Gastroesophageal sphincter (tissue), 4 donors: ENCODE data around the gene RYR2. TPM values are rescaled to one million over a fixed set of nuclear protein-coding genes. Genes with fewer than 3 reads are reported as not detected.
"Not testable (repeated sequence)": the region's sequence is repeated elsewhere in the genome, so short reads cannot be mapped to it uniquely, and the experiment has no call there.

ENCODE experiments used
- ATAC-seq: fragments of 150-250 bp; one replicate; pipeline ENCODE4 v1.9.1; 2016; ENCODE audit warnings: mild to moderate bottlenecking, moderate library complexity
- H3K27ac ChIP-seq, 4 donors: fragments of 200-600 bp; sonication (generic) in 3 of 4; 1 replicate in 3 of 4; 2 replicates in 1 of 4; pipeline ENCODE4 v1.5.1; 2016 to 2019
- H3K27me3 ChIP-seq: fragments of 200-600 bp; sonication (generic); one replicate; pipeline ENCODE4 v1.5.1; 2019
- H3K36me3 ChIP-seq, 2 donors: fragments of 200-600 bp; sonication (generic); one replicate each; pipeline ENCODE4 v1.5.1; 2019; ENCODE audit warnings: control low read depth in 1 of 2
- H3K4me1 ChIP-seq, 3 donors: fragments of 200-600 bp; sonication (generic); 1 replicate in 2 of 3; 2 replicates in 1 of 3; pipeline ENCODE4 v1.5.1; 2016 to 2019; ENCODE audit warnings: control low read depth in 2 of 3
- H3K4me3 ChIP-seq, 2 donors: fragments of 200-600 bp; sonication (generic); one replicate each; pipeline ENCODE4 v1.5.1; 2019; ENCODE audit warnings: mild to moderate bottlenecking in 1 of 2, moderate library complexity in 1 of 2
- H3K9me3 ChIP-seq, 3 donors: fragments of 200-600 bp; sonication (generic); one replicate each; pipeline ENCODE4 v1.5.1; 2017 to 2019; ENCODE audit warnings: control low read depth in 2 of 3
- CTCF ChIP-seq, 4 experiments: fragments of 200-600 bp in 2 of 4; fragments of 450-650 bp in 2 of 4; sonication (generic) in 1 of 4; IDR thresholded peaks; one replicate each; pipeline ENCODE4 v1.5.1; 2017 to 2019; ENCODE audit warnings: antibody characterized with exemption in 4 of 4, mild to moderate bottlenecking in 2 of 4, moderate library complexity in 2 of 4
- EP300 ChIP-seq: sonication (generic); formaldehyde crosslinking; IDR thresholded peaks from one replicate; pipeline ENCODE4 v1.6.1; 2017; ENCODE audit warnings: antibody characterized with exemption, mild to moderate bottlenecking
- POLR2A ChIP-seq, 2 donors: fragments of 450-650 bp; IDR thresholded peaks; one replicate each; pipeline ENCODE4 v1.6.1; 2017; ENCODE audit warnings: antibody characterized with exemption in 2 of 2, mild to moderate bottlenecking in 2 of 2, moderate library complexity in 1 of 2
- POLR2AphosphoS5 ChIP-seq: sonication (generic); formaldehyde crosslinking; IDR thresholded peaks from one replicate; pipeline ENCODE4 v1.6.1; 2017; ENCODE audit warnings: antibody characterized with exemption
- WGBS, 2 donors: methylation state at CpG; one replicate each; pipeline ENCODE4 v1.1.5; 2018; ENCODE audit warnings: low coverage in 1 of 2; 5-methylcytosine and 5-hydroxymethylcytosine counted together
- total RNA-seq, 4 donors: library from RNA; depleted of rRNA; stranded (reverse); fragments of >200 nt; gene quantifications; one replicate each; pipeline ENCODE4 v1.1.0, GENCODE V29; 2016

Gene RYR2
- total RNA-seq, 4 donors from 2014 or later = 27.4 to 78.8 (median 42.7) TPM

DNA sequence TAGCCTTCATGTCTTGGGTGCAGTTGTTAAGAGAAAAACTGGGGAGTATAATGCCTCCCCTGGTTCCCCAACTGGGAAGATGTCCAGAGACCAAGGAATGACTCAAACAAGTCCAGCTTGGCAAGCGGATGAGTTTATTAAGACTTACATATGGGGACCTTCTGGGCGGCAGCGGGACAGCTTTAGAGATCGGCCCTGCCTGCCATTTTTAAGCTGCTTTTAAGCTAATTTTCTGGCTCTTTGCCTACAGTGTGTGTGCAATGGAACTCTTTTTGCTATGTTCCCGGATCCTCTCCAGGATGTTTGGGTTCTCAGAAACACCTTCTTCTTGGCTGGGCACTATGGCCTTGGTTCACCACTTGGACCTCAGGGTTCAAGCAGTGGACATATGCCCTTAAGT, 99.5 kb downstream of the RYR2 start:
- peaks cover 0 to 60% (median 12%) of the 10 kb centered on the region in 3 donors for H3K4me1 ChIP-seq
- no peak overlapping the region for H3K4me3 ChIP-seq
- TF ChIP-seq POLR2A (IDR thresholded peaks at IDR 0.05) = no peak
- peak; percentile 69 for TF ChIP-seq POLR2AphosphoS5
- H3K36me3 ChIP-seq = no peaks in the 10 kb centered on the region
- ATAC-seq = no peak
- 3 to 25% methylated on average over 1 to 4 of the region's 5 CpGs for WGBS, 2 donors
- no peaks in the 10 kb centered on the region for H3K27me3 ChIP-seq
- H3K9me3 ChIP-seq = no peaks in the 10 kb centered on the region
- H3K27ac ChIP-seq = peak overlapping the region; percentile 32 to 77 (median 74)

GRCh38 chr1:237145379-237146135, 103.6 kb downstream of the RYR2 start:
- Histone ChIP-seq H3K27ac (peak overlapping the region; percentile 34 to 77 (median 50)), H3K36me3 (no peaks in the 10 kb centered on the region), H3K4me1 (peaks cover 0 to 77% (median 23%) of the 10 kb centered on the region in 3 donors), H3K27me3 (no peaks in the 10 kb centered on the region), H3K4me3 (no peak overlapping the region), H3K9me3 (no peaks in the 10 kb centered on the region)
- TF ChIP-seq POLR2AphosphoS5 = no peak
- TF ChIP-seq CTCF (IDR thresholded peaks at IDR 0.05) = no peak
- no peak for TF ChIP-seq EP300
- TF ChIP-seq POLR2A (IDR thresholded peaks at IDR 0.05) = no peak
- 31 to 32% methylated on average over 4 of the region's 4 CpGs for WGBS, 2 donors
- ATAC-seq = no peak

- no peaks in the 10 kb centered on the region for H3K36me3 ChIP-seq
- whole genome bisulfite sequencing, 2 donors = 9 to 10% methylated on average over 7 of the region's 7 CpGs
- H3K27ac ChIP-seq = peak overlapping the region; percentile 34 to 77 (median 50)
- no peaks in the 10 kb centered on the region for H3K9me3 ChIP-seq
- ATAC-seq = no peak
- H3K4me1 ChIP-seq = peaks cover 0 to 76% (median 22%) of the 10 kb centered on the region in 3 donors
- no peak for TF ChIP-seq CTCF (IDR thresholded peaks at IDR 0.05)
- no peak for TF ChIP-seq POLR2A (IDR thresholded peaks at IDR 0.05)
- no peak for TF ChIP-seq EP300
- peak; percentile 91 for TF ChIP-seq POLR2AphosphoS5
- H3K27me3 ChIP-seq = no peaks in the 10 kb centered on the region
- peak overlapping the region in 1 of 2 donors; percentile 5 for H3K4me3 ChIP-seq
Measured at GRCh38 chr1:237146241-237146640, 104.3 kb downstream of the RYR2 start.

- H3K4me3 ChIP-seq = no peak overlapping the region
- H3K27ac ChIP-seq = peak overlapping the region in 2 of 4 donors; percentile 13 to 28
- ATAC-seq = no peak
- H3K4me1 ChIP-seq = peaks cover 0 to 67% (median 21%) of the 10 kb centered on the region in 3 donors
- no peaks in the 10 kb centered on the region for H3K9me3 ChIP-seq
- H3K36me3 ChIP-seq = no peaks in the 10 kb centered on the region
- no peaks in the 10 kb centered on the region for H3K27me3 ChIP-seq
- TF ChIP-seq EP300 = no peak
- WGBS, 2 donors = 77 to 79% methylated on average over 3 of the region's 3 CpGs
Measured at GRCh38 chr1:237149857-237150256, 107.9 kb downstream of the RYR2 start.

- H3K9me3 ChIP-seq, ATAC-seq, H3K36me3 ChIP-seq, H3K27me3 ChIP-seq, H3K4me3 ChIP-seq: not testable (repeated sequence)
- WGBS, 2 donors = 80 to 83% methylated on average over 4 to 5 of the region's 6 CpGs
- H3K27ac ChIP-seq = peak overlapping the region in 3 of 4 donors; percentile 28 to 67 (median 67)
- H3K4me1 ChIP-seq = peaks cover 0 to 46% (median 13%) of the 10 kb centered on the region in 3 donors
Measured at GRCh38 chr1:237151979-237152378, 110.0 kb downstream of the RYR2 start.

DNA sequence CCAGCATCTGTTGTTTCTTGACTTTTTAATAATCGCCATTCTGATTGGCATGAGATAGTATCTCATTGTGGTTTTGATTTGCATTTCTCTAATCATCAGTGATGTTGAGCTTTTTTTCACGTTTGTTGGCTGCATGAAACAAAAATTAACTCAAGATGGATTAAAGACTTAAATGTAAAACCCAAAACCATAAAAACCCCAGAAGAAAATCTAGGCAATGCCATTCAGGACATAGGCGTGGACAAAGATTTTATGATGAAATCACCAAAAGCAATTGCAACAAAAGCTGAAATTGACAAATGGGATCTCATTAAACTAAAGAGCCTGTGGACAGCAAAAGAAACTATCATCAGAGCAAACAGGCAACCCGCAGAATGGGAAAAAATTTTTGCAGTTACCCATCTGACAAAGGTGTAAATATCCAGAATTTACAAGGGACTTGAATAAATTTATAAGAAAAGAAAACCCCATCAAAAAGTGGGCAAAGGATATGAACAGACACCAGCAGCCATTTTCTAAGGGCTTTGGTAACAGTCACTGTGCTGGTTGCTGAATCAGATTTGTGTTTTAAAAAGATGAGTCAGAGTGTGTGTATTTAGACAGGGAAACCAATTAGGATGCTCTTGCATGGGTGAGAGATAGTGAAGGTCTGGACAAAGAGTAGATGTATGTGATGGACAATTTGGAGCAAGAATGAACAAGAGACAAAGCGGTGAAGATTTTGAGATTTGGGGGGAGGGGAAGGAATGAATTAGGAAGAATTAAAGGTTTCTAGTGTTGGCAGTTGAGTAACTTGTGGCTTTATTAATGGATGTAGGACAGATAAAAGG, 110.7 kb downstream of the RYR2 start:
- no peaks in the 10 kb centered on the region for H3K27me3 ChIP-seq
- H3K36me3 ChIP-seq = no peaks in the 10 kb centered on the region
- TF ChIP-seq CTCF (IDR thresholded peaks at IDR 0.05) = no peak
- no peak for TF ChIP-seq EP300
- no peak for TF ChIP-seq POLR2A (IDR thresholded peaks at IDR 0.05)
- no peak for TF ChIP-seq POLR2AphosphoS5
- no peaks in the 10 kb centered on the region for H3K9me3 ChIP-seq
- no peak overlapping the region for H3K4me3 ChIP-seq
- no peak overlapping the region for H3K27ac ChIP-seq
- 83 to 89% methylated on average over 4 to 5 of the region's 5 CpGs for WGBS, 2 donors
- no peak for ATAC-seq
- peaks cover 0 to 38% (median 6%) of the 10 kb centered on the region in 3 donors for H3K4me1 ChIP-seq
